LNCAP (cell line): ENCODE data around the gene GPRIN2.
"Not testable (repeated sequence)": the region's sequence is repeated elsewhere in the genome, so short reads cannot be mapped to it uniquely, and the experiment has no call there.

Experiments
- TF ChIP-seq, protein P1 (sequence below): fragments of 450-650 bp; IDR thresholded peaks from 2 replicates; pipeline ENCODE4 v1.5.1; 2017; ENCODE audit warnings: mild to moderate bottlenecking

GPRIN2 gene

DNA sequence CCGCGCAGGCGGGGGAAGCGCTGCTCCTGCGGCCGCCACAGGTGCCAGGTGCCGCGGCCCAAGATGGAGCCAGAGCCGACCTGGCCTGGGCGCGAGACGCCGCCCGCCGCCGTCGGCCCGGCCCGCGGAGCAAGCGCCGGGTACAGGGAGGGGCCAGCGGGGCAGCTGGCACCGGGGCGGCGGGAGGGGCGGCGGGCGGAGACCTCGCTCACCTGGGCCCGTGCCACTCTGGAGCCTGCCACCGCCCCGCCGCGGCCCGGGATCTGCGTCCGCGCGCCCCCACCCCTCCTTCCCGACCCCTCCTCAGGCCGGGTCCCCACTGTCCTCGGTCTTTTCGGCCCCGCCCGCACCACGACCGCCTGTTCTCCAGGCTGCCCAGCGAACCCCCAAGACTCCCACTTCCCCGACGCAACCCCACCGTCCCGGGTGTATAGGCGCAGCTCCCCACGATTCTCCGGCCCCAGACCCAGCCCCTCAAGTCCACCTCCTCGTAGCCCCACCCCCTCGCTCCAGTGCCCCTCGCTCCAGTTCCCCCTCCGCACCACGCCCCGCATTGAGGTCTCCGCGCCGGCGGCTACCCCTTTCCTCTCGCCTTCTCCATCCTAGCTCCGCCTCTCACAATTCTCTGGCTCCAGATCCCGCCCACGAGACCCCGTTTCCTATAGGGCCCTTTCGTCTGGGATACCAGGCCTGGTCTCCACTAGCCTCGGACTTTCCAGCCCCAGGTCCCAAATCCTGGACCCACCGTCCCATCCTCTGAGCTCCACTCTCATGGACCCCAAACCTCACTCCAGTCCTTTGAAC, at the start of gene GPRIN2:
GPRIN2 (minus strand) TSS at position 144 of the 804 bp plus-strand sequence. CDS start 5,922 bp downstream, outside the sequence.
- TF ChIP-seq, protein P1, sequence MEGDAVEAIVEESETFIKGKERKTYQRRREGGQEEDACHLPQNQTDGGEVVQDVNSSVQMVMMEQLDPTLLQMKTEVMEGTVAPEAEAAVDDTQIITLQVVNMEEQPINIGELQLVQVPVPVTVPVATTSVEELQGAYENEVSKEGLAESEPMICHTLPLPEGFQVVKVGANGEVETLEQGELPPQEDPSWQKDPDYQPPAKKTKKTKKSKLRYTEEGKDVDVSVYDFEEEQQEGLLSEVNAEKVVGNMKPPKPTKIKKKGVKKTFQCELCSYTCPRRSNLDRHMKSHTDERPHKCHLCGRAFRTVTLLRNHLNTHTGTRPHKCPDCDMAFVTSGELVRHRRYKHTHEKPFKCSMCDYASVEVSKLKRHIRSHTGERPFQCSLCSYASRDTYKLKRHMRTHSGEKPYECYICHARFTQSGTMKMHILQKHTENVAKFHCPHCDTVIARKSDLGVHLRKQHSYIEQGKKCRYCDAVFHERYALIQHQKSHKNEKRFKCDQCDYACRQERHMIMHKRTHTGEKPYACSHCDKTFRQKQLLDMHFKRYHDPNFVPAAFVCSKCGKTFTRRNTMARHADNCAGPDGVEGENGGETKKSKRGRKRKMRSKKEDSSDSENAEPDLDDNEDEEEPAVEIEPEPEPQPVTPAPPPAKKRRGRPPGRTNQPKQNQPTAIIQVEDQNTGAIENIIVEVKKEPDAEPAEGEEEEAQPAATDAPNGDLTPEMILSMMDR = no peak

DNA sequence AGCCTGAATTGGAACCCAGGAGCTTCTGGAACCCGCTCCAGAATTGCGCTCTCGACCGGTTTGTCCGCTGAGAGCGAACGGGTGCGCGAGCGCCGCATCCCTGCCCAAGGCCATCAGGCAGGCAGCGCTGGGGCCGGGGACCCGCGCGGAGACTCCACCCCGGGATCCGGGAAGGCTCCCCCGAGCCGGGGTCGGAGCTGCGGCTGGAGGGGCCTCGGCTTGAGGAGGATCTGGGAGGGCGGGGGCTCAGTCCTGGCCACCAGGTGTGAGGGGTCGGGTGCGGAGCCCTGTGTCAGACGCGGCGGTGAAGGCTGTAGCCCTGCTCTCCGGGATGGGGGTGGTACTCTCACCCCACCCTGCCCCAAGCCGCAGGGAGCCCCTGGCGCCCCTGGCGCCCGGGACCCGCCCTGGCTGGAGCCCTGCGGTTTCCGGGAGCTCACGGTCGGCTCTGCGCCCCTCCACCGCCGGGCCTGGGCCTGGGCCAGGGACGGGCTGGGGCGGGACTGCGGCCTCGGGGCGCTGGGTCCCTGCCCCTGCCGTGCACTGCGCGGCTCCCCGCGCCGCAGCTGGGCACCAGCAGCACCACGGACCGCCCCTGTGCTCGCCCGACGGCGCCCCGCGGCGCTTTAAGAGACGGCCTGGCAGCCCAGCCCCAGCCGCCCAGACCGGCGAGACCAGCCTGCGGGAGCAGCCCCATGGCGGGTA, 22.2 kb upstream of the GPRIN2 start, which contains the start of gene SYT15:
SYT15 (plus strand) TSS at position 655 of the 705 bp plus-strand sequence; CDS start at position 696, 41 bp downstream.
- TF ChIP-seq, protein P1 = not testable (repeated sequence)

DNA sequence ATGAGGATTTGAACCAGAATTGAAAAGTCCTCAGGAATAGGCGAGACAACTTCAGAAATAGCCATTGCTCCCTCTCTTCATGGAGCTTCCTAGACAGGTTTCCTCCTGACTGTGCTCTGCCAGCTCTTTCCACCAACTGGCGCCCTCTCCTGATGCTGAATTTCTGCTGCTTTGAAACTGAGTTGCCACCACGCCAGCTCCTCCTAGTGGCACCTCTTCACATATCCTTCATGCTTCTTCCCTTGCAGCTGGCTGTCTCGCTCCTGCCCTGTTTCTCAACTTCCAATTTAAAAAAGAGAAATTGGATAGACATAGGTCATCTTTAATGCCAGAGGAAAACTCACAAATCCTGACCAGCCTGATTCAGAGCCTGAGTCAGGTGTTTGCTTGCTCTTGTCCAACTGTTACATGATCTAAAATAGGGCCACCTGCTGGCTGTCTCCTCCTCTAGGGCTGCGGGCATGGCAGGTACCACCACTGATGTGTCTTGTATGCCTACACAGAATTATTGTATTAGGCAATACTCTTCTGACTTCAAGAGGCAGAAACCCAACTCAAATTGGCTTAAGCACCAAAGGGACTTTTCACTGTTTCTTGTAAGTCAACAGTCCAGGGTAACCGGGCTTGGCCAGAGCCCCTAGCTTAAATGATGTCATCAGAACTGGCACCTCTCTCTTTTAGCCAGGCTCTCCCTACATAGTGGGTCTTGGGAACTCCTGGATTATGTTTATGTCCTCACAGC, 9.3 kb upstream of the GPRIN2 start:
- TF ChIP-seq, protein P1 = peak; percentile 55

DNA sequence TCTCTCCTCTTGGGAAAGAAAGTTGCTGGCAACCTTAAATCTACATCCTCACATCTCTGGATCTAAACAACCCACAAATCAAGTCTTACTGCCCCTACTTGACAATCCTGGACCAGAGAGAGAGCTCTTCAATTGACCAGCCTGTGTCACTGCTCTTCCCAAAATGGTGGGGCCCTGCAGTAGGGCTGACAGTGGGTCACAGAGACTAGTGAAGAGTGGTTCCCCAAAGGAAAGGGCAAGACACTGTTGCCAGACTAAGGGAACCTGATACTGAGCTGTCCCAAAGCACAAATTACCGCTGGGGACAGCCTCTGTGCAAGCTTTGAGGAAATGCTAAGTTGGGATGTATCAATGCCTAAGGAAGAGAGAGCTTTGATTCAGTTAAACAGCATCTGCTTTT, 4.5 kb upstream of the GPRIN2 start:
- TF ChIP-seq, protein P1 = no peak

DNA sequence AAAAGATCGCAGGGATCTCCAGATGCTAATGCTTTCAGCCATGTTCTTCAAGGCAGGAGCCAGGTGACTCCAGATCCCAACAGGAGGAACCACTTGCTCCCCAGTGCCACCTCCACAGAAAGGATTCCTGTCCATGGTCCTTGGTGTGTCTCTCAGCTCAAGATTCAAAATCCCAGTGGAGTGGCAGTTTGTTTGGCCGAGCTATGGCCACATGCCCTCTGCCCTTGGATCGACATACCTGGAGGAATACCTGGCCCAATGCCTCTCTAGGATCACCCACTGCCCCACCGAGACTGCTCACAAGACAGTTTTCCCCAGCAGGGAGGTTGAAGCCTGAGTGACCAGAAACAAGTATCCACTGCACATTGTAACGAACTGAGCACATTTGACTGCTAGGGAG, 3.9 kb upstream of the GPRIN2 start:
- TF ChIP-seq, protein P1 = no peak

DNA sequence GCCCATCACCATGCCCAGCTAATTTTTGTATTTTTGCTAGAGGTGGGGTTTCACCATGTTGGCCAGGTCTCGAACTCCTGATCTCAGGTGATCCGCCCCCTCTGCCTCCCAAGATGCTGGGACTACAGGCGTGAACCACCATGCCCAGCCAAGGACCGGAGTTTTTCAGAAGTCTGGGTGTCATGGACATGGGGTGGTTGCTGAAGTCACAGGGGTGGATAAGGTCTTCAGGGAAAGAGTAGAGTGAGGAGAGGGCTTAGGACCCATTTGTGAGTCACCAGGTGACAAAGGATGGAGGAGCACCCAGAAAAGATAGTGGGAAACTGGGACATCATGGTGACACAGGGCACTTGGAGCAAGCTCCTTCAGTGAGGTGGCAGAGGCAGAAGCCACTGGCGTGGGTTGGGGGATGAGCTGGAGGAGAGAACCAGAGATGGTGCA, 2.8 kb upstream of the GPRIN2 start:
- TF ChIP-seq, protein P1 = no peak
